ENCODE results near the gene NRP1. TPM values are rescaled to one million over a fixed set of nuclear protein-coding genes. Genes with fewer than 3 reads are reported as not detected.
A peak's percentile ranks its signal among the peaks of the same experiment; 100 is the strongest.

NRP1 gene
- total and polyA plus RNA-seq, 2 donors (not counting 3 experiments of a cell fraction or from before 2014, with no cell fraction given) = 122 to 306 TPM

DNA sequence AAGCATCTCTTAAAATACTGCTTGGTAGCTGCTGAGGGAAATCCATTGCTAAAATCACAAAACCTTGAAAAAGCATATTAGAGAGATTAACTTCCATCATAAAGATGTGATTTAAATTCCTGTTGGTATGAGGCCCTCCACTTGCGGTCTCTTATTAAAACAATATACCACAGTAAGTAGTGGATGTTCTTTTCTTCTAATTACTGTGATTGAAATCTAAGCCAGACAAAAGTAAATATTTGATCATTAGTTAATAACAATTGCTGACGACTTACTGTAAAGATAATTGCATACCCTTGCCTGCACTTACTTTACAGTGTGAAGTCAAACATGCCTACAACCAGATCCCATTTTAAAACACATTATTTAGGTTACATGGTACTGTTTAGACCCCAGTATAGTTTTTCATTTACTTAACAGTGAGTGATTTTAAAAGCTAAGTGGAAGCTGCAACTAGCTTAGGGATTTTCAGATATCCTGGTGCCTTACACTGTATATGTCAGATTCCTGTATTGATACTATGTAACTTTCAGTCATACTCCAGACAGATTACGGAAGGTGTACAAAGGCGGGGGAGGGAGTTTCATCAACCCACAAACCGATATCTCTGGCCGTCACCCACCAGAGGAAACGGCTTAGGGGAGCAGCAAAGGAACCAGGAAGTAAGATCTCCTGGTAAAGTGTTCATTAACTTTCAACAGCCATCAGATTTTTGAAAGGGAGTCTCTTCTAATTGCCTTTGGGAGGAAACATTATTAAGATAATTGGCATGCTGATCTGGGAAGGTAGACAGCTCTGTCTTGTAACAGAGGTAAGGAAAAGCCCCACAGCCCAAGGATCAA lies 986 bp downstream of the NRP1 start:
- intact Hi-C loops (cut with micrococcal nuclease) (loop anchor here (1.0 to 10.0 kb wide), 9 partner anchors 174 to 1305 kb away; no protein-coding TSS in a partner anchor), dilution Hi-C loops (cut with MboI; ENCODE audit: extremely low pct_ligation_motif_present, low sequenced_read_pairs) (no loop called here)
- Histone ChIP-seq H3K79me2 (ENCODE audit: control insufficient read depth, insufficient read depth, low read length) (peaks cover 81% of the 10 kb centered on the region), H3K9me3 (replicated peaks; ENCODE audit: control insufficient read depth, insufficient read depth, low read length) (no peaks in the 10 kb centered on the region), H2AFZ (ENCODE audit: low read depth, low read length) (no peak overlapping the region), H3K9me1 (replicated peaks; ENCODE audit: control insufficient read depth, extremely low read depth, insufficient read depth, low read length) (no peaks in the 10 kb centered on the region), H3K9ac (replicated peaks; ENCODE audit: extremely low read depth, insufficient read depth, low read length) (peak overlapping the region; percentile 78), H3K36me3 (ENCODE audit: control insufficient read depth in 2 of 2, extremely low read depth in 1 of 2, insufficient read depth in 2 of 2, low read length in 2 of 2) (peaks cover 0 to 16% of the 10 kb centered on the region in 2 experiments), H3K4me3 (replicated peaks in 1 of 3; ENCODE audit: insufficient read depth in 1 of 3, low read depth in 1 of 3, low read length in 3 of 3) (peak overlapping the region; percentile 90 to 100 (median 97)), H3K4me2 (ENCODE audit: insufficient read depth, low read length) (peak overlapping the region; percentile 100), H3K27me3 (ENCODE audit: control insufficient read depth in 2 of 2, insufficient read depth in 2 of 2, low read length in 2 of 2) (no peaks in the 10 kb centered on the region), H3K4me1 (ENCODE audit: control insufficient read depth, extremely low read depth, insufficient read depth, low read length) (peaks cover 46% of the 10 kb centered on the region), H3K27ac (ENCODE audit: insufficient read depth, low read depth, low read length) (peak overlapping the region; percentile 84), H4K20me1 (replicated peaks; ENCODE audit: control insufficient read depth, extremely low read depth, insufficient read depth, low read length) (no peaks in the 10 kb centered on the region)
- ChIA-PET CTCF (interaction anchor here (1.1 to 6.2 kb wide), 15 partner anchors 8 to 1306 kb away, joined by 3 to 61 read pairs (median 3); no protein-coding TSS in a partner anchor), POLR2A (interaction anchor here (0.8 kb wide), 1 partner anchor 892 kb away, joined by 3 read pairs; no protein-coding TSS in a partner anchor)
- no TSS peak for BruUV-seq (replicated peaks)
- DNase-seq (ENCODE audit: low read depth, low spot score) (peak; percentile 55), FAIRE-seq (peak; percentile 57)
- TF ChIP-seq CTCF (IDR thresholded peaks at IDR 0.05; ENCODE audit: extremely low read depth in 1 of 2, insufficient read depth in 1 of 2, low read depth in 1 of 2, low read length in 2 of 2) (no peak), GATA2 (IDR thresholded peaks at IDR 0.05; ENCODE audit: insufficient read depth, insufficient read length, low read depth, low read length) (peak; percentile 17)

Data from endothelial cell of umbilical vein (primary cell).